Fibroblast of mammary gland (primary cell): ENCODE measurements around the gene BUB3.

Source experiments
- DNase-seq: peaks from one replicate; pipeline ENCODE4 v3.0.0-alpha.2; 2010; ENCODE audit warnings: low read depth
- H3K4me3 ChIP-seq: 2 replicates; pipeline ENCODE4 v1.5.1; 2011; ENCODE audit warnings: low read depth, mild to moderate bottlenecking, low read length, moderate library complexity; ENCODE audit not compliant: control insufficient read depth
- CTCF ChIP-seq: conservative IDR thresholded peaks from 2 replicates; pipeline ENCODE4 v1.5.1; 2011; ENCODE audit warnings: low read depth, low read length, inconsistent platforms; ENCODE audit not compliant: control insufficient read depth, insufficient read depth

The BUB3 gene

GRCh38 chr10:123154092-123154710 lies at the start of gene BUB3:
BUB3 (plus strand) TSS chr10:123154402; CDS start chr10:123154918, 516 bp downstream.
- DNase-seq = peak; percentile 100
- peak within 1 kb of the TSS; percentile 91 for H3K4me3 ChIP-seq
- no peak for TF ChIP-seq CTCF

- no peak overlapping the region for H3K4me3 ChIP-seq
- no peak for TF ChIP-seq CTCF
- no peak for DNase-seq
Measured at GRCh38 chr10:123109466-123109865, 44.7 kb upstream of the BUB3 start.

GRCh38 chr10:123117644-123118417 lies 36.4 kb upstream of the BUB3 start:
- no peak for TF ChIP-seq CTCF
- no peak overlapping the region for H3K4me3 ChIP-seq
- DNase-seq = no peak

GRCh38 chr10:123119081-123119480 lies 35.1 kb upstream of the BUB3 start:
- TF ChIP-seq CTCF = no peak
- no peak for DNase-seq

GRCh38 chr10:123126246-123126645 lies 28.0 kb upstream of the BUB3 start:
- TF ChIP-seq CTCF = no peak
- no peak for DNase-seq

More at GRCh38 chr10:123119081-123119480, 35.1 kb upstream of the BUB3 start:
- no peak overlapping the region for H3K4me3 ChIP-seq

GRCh38 chr10:123129618-123130271 lies 24.5 kb upstream of the BUB3 start:
- DNase-seq = no peak
- TF ChIP-seq CTCF = no peak

More at GRCh38 chr10:123126246-123126645, 28.0 kb upstream of the BUB3 start:
- H3K4me3 ChIP-seq = no peak overlapping the region

More at GRCh38 chr10:123129618-123130271, 24.5 kb upstream of the BUB3 start:
- no peak overlapping the region for H3K4me3 ChIP-seq
